GM19438 (cell line): ENCODE results near the gene ALPK3.

ENCODE experiments used
- ATAC-seq: cut with Tn5 transposase; IDR thresholded peaks from one replicate; pipeline ENCODE4 v1.9.1; 2021; ENCODE audit warnings: low read depth; ENCODE audit not compliant: unreplicated experiment

The ALPK3 gene

GRCh38 chr15:84816694-84817465, at the start of gene ALPK3:
ALPK3 (plus strand) TSS chr15:84817356; CDS start chr15:84817453, 97 bp downstream.
- no peak for ATAC-seq

GRCh38 chr15:84772031-84772430, 45.1 kb upstream of the ALPK3 start:
- no peak for ATAC-seq

GRCh38 chr15:84772467-84772866, 44.7 kb upstream of the ALPK3 start:
- no peak for ATAC-seq

- ATAC-seq: no peak
These were observed 43.4 kb upstream of the ALPK3 start for GRCh38 chr15:84773716-84774115.

GRCh38 chr15:84775867-84776449, 41.2 kb upstream of the ALPK3 start:
- ATAC-seq: no peak

GRCh38 chr15:84778194-84778593, 39.0 kb upstream of the ALPK3 start:
- ATAC-seq: no peak

- no peak for ATAC-seq
These were observed 36.7 kb upstream of the ALPK3 start for GRCh38 chr15:84780492-84780891.

- ATAC-seq: no peak
These were observed 35.7 kb upstream of the ALPK3 start for GRCh38 chr15:84781495-84781894.

- ATAC-seq: peak; percentile 59
These were observed 34.8 kb upstream of the ALPK3 start for GRCh38 chr15:84782346-84782745.

GRCh38 chr15:84783493-84784251, 33.5 kb upstream of the ALPK3 start:
- no peak for ATAC-seq

GRCh38 chr15:84784262-84784661, 32.9 kb upstream of the ALPK3 start:
- ATAC-seq: no peak

GRCh38 chr15:84785053-84785452, 32.1 kb upstream of the ALPK3 start:
- no peak for ATAC-seq

- ATAC-seq: no peak
These were observed 28.7 kb upstream of the ALPK3 start for GRCh38 chr15:84788500-84788899.

GRCh38 chr15:84789762-84790161, 27.4 kb upstream of the ALPK3 start:
- ATAC-seq: no peak

- ATAC-seq: no peak
These were observed 26.5 kb upstream of the ALPK3 start for GRCh38 chr15:84790676-84791075.

GRCh38 chr15:84791763-84792162, 25.4 kb upstream of the ALPK3 start:
- no peak for ATAC-seq

- no peak for ATAC-seq
These were observed 23.6 kb upstream of the ALPK3 start for GRCh38 chr15:84793431-84794161.

- ATAC-seq: no peak
These were observed 23.0 kb upstream of the ALPK3 start for GRCh38 chr15:84794162-84794547.

GRCh38 chr15:84795186-84795585, 22.0 kb upstream of the ALPK3 start:
- ATAC-seq: no peak

- ATAC-seq: no peak
These were observed 19.9 kb upstream of the ALPK3 start for GRCh38 chr15:84797212-84797611.

GRCh38 chr15:84797801-84798200, 19.4 kb upstream of the ALPK3 start:
- ATAC-seq: no peak
